SKM-1 (cell line): ENCODE measurements around the gene NPVF.

Experiments used
- DNase-seq: peaks from one replicate; lab custom pipeline; 2025; ENCODE audit not compliant: unreplicated experiment; lab: John Stamatoyannopoulos, UW

NPVF gene

GRCh38 chr7:25179325-25179724, 49.0 kb downstream of the NPVF start:
- DNase-seq, result no peak
